Right cardiac atrium (tissue), 5 donors: Measurements from ENCODE around the gene MIF. TPM values are rescaled to one million over a fixed set of nuclear protein-coding genes. Genes with fewer than 3 reads are reported as not detected.

Source experiments
- ATAC-seq, 2 donors: fragments of 200-7000 bp; cut with Tn5 transposase; one replicate each; pipeline versions ENCODE4 v1.8.0 to v1.9.1; 2020; ENCODE audit warnings: moderate library complexity in 2 of 2, mild to moderate bottlenecking in 1 of 2
- DNase-seq, 3 donors: peaks; one replicate each; pipeline ENCODE4 v3.0.0-alpha.2; 2020
- H3K27ac ChIP-seq: one replicate; pipeline ENCODE4 v1.5.1; 2013; ENCODE audit warnings: mild to moderate bottlenecking, low read length, control low read depth, moderate library complexity
- H3K27me3 ChIP-seq: one replicate; pipeline ENCODE4 v1.6.1; 2013; ENCODE audit not compliant: control insufficient read depth, insufficient read depth
- H3K4me1 ChIP-seq: one replicate; pipeline ENCODE4 v1.6.1; 2013; ENCODE audit warnings: low read length; ENCODE audit not compliant: control insufficient read depth, insufficient read depth
- H3K4me3 ChIP-seq: one replicate; pipeline ENCODE4 v1.5.1; 2013; ENCODE audit warnings: low read length, control low read depth
- H3K9me3 ChIP-seq: one replicate; pipeline ENCODE4 v1.6.1; 2013; ENCODE audit warnings: low read length; ENCODE audit not compliant: control insufficient read depth
- WGBS: extraction: QIAGEN DNeasy Blood & Tissue Kit; methylation state at CpG from one replicate; pipeline ENCODE4 v1.1.7; 2013; 5-methylcytosine and 5-hydroxymethylcytosine counted together
- intact Hi-C, 4 donors: fragments of 100-400 bp; cut with DNase I; formaldehyde crosslinking; loops; one replicate each; pipeline versions ENCODE4 v1.11.0 to v1.14.0; 2022 to 2023
- long read RNA-seq, 4 donors: library from polyadenylated mRNA; unstranded; transcript quantifications; one replicate each; pipeline ENCODE4 v2.0.0, GENCODE V29; 2020 to 2021
- polyA plus RNA-seq: library from polyadenylated mRNA; stranded (reverse); fragments of 200-250 nt; gene quantifications from one replicate; pipeline ENCODE4 v1.2.3, GENCODE V29; 2013
- total RNA-seq, 4 donors: library from RNA; stranded (reverse); fragmentation: NEBNext Ultra II Directional; extraction: Animal tissue kit (Norgen Biotek cat#: 25700); gene quantifications; one replicate each; pipeline ENCODE4 v1.2.1, GENCODE V29; 2021
- donor health status: healthy with polysubstance abuse.
- donor health status: DM: no; HTN: yes; CAD: no.
- donor health status: DM: no; HTN: no; CAD: no.
- donor health status: DM: no; HTN: yes; CAD: no; lungs with severe emphysema.
- donor health status: DM: yes; HTN: yes; CAD: no.

MIF gene
- 100 to 1,000 TPM; 250 to 364 (median 272) TPM for total RNA-seq
- 369 TPM for polyA plus RNA-seq
- long read RNA-seq, donor 1, transcript MIF-201 (3 exons, 939 nt): major isoform, 114 of 118 reads
- long read RNA-seq, donor 1, partial matches to known transcripts: 0 of 118 reads
- long read RNA-seq, donor 1, other reads (novel, unspliced or antisense): 0 of 118 reads
- long read RNA-seq, donor 2, transcript MIF-201 (3 exons, 939 nt): major isoform, 182 of 186 reads
- long read RNA-seq, donor 2, partial matches to known transcripts: 0 of 186 reads
- long read RNA-seq, donor 2, other reads (novel, unspliced or antisense): 0 of 186 reads
- long read RNA-seq, donor 3, transcript MIF-201 (3 exons, 939 nt): major isoform, 27 of 29 reads
- long read RNA-seq, donor 3, partial matches to known transcripts: 0 of 29 reads
- long read RNA-seq, donor 3, other reads (novel, unspliced or antisense): 0 of 29 reads
- long read RNA-seq, donor 4, transcript MIF-201 (3 exons, 939 nt): major isoform, 93 of 97 reads
- long read RNA-seq, donor 4, partial matches to known transcripts: 0 of 97 reads
- long read RNA-seq, donor 4, other reads (novel, unspliced or antisense): 1 of 97 reads

DNA sequence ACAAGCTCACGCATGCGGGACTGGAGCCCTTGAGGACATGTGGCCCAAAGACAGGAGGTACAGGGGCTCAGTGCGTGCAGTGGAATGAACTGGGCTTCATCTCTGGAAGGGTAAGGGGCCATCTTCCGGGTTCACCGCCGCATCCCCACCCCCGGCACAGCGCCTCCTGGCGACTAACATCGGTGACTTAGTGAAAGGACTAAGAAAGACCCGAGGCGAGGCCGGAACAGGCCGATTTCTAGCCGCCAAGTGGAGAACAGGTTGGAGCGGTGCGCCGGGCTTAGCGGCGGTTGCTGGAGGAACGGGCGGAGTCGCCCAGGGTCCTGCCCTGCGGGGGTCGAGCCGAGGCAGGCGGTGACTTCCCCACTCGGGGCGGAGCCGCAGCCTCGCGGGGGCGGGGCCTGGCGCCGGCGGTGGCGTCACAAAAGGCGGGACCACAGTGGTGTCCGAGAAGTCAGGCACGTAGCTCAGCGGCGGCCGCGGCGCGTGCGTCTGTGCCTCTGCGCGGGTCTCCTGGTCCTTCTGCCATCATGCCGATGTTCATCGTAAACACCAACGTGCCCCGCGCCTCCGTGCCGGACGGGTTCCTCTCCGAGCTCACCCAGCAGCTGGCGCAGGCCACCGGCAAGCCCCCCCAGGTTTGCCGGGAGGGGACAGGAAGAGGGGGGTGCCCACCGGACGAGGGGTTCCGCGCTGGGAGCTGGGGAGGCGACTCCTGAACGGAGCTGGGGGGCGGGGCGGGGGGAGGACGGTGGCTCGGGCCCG is at the start of gene MIF:
MIF (plus strand) TSS at position 439 of the 765 bp plus-strand sequence; CDS start at position 531, 92 bp downstream.
- H3K4me3 ChIP-seq: peak within 1 kb of the TSS; percentile 59
- under 1% methylated on average over 72 of the region's 72 CpGs for WGBS
- peak; percentile 95 to 99 (median 98) for DNase-seq
- peak; percentile 95 for ATAC-seq
- no peaks in the 10 kb centered on the region for H3K9me3 ChIP-seq
- peak within 1 kb of the TSS; percentile 94 for H3K27ac ChIP-seq
- intact Hi-C loops: no loop called here
- H3K27me3 ChIP-seq: no peaks in the 10 kb centered on the region
- peaks cover 5% of the 10 kb centered on the region for H3K4me1 ChIP-seq

DNA sequence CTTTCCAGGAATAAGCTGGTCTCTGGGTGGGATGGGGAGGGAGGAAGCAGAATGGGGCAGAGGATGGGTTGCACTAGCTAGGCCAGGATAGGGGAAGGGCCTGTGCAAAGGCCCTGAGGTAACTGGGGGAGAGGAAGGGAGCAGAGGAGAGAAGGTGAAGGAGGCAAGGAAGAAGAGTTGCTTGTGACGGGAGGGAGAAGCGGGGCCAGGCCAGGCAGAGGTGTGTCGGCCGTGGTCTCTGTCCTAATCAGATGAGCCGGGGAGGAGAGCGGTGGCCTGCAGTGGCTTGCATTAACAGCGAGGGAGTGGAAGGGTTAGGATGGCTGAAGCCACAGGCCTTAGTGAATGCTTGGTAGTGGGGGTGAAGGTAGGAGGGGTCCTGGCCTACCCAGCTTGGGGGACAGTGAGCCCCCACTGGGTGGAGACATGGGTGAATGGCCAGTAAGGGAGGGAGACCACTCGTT is 49.4 kb upstream of the MIF start:
- H3K4me1 ChIP-seq: no peaks in the 10 kb centered on the region
- intact Hi-C loops: loop anchor here (5.0 kb wide), 3 partner anchors 72 to 302 kb away; partner anchors contain the start of genes CHCHD10 (in 3 of the 4) and MMP11 (in 1 of the 4)

DNA sequence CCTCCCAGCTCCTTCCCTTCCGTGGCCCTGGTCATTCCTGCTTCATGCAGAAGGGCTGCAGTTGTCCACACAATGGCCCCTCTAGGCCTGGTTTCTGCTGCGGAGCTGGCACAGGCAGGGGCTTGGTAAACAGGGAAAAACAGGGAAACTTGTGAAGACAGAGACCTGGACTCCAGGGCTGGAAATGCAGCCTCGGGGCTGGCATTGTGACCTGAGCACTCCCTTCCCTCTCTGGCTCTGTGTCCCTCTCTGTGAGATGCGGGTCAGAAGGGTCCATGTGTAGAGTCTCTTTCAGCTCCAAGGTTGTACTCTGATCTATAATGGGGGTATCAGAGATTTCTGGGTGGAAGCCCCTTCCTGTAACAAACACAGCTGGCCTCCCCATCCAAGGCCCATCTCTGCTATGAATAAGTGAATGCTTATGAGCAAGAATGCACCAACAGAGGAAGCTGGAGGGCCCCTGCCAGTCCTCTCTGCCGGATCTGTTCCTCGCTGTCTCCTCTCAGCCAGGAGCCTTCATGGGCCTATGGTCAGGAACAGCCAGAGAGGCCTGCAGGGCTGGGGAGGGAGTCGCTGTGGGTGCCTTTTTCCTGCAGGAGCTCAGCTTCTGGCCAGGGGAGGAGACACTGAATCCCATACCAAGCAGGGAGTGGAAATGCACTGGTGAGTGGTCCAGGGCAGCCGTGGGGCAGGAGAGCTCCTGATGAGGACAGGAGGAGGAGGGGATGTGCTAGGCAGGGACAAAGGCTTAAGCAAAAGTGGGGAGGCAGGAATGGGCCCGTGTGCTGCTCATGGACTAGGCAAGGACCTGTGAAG is 48.7 kb upstream of the MIF start:
- peak in 1 of 3 donors; percentile 61 for DNase-seq
- no peaks in the 10 kb centered on the region for H3K9me3 ChIP-seq
- no peak for ATAC-seq
- H3K4me3 ChIP-seq: no peak overlapping the region
- intact Hi-C loops: loop anchor here (5.0 kb wide), 3 partner anchors 73 to 303 kb away; partner anchors contain the start of genes CHCHD10 (in 3 of the 4) and MMP11 (in 1 of the 4)
- no peaks in the 10 kb centered on the region for H3K4me1 ChIP-seq
- WGBS: 59% methylated on average over 9 of the region's 9 CpGs
- H3K27ac ChIP-seq: peak overlapping the region; percentile 19
- no peaks in the 10 kb centered on the region for H3K27me3 ChIP-seq

More for the DNA sequence above, 49.4 kb upstream of the MIF start:
- DNase-seq (peak in 2 of 3 donors; percentile 34 to 36), ATAC-seq (no peak)
- Histone ChIP-seq H3K4me3 (no peak overlapping the region), H3K27me3 (no peaks in the 10 kb centered on the region), H3K9me3 (no peaks in the 10 kb centered on the region), H3K27ac (no peak overlapping the region)
- 78% methylated on average over 8 of the region's 8 CpGs for WGBS

DNA sequence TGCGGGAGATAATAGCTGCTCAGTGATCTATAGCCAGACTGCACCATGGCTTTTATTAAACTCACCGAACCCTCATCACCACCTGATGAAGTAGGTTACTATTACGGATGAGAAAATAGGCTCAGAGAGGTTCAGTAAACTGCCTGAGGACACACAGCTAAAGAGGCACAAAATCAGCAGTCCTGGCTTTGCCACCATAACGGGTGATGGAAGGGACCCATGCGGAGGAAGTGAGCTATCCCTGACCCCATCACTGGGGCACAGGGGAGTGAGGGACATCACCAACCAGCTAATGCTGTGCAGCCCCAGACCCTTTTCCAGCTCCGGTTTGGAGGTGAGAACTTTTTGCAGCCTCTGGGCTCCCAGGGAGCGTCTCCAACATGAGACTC is 48.1 kb upstream of the MIF start:
- ATAC-seq (no peak), DNase-seq (no peak)
- WGBS: 63% methylated on average over 7 of the region's 7 CpGs
- Histone ChIP-seq H3K4me3 (no peak overlapping the region), H3K4me1 (no peaks in the 10 kb centered on the region), H3K27me3 (no peaks in the 10 kb centered on the region), H3K27ac (peak overlapping the region; percentile 34), H3K9me3 (no peaks in the 10 kb centered on the region)
- intact Hi-C loops: loop anchor here (5.0 kb wide), 3 partner anchors 74 to 304 kb away; partner anchors contain the start of genes CHCHD10 (in 3 of the 4) and MMP11 (in 1 of the 4)

DNA sequence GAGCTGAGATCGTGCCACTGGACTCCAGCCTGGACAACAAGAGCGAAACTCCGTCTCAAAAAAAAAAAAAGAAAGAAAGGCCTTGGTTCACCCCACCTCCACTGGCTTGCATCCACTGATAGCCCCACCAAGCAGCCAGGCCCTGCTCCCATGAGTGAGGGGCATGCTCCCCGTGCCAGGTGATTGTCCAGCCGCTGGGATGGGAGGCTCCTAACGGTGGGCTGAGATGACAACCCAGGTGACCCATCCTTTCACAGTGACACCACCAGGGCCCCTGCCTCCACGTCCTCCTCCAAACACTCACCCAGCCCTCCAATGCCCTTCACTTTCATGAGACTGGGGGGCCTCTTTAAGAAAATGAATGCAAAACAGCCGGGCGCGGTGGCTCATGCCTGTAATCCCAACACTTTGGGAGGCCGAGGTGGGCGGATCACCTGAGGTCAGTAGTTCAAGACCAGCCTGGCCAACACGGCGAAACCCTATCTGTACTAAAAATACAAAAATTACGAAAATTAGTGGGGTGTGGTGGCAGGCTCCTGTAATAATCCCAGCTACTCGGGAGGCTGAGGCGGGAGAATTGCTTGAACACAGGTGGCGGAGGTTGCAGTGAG is 46.8 kb upstream of the MIF start:
- no peak overlapping the region for H3K4me3 ChIP-seq
- H3K4me1 ChIP-seq: no peaks in the 10 kb centered on the region
- H3K9me3 ChIP-seq: no peaks in the 10 kb centered on the region
- intact Hi-C loops: loop anchor here (5.0 kb wide), 3 partner anchors 75 to 305 kb away; partner anchors contain the start of genes CHCHD10 (in 3 of the 4) and MMP11 (in 1 of the 4)
- WGBS: 82% methylated on average over 18 of the region's 18 CpGs
- ATAC-seq: no peak
- H3K27me3 ChIP-seq: no peaks in the 10 kb centered on the region
- DNase-seq: peak in 2 of 3 donors; percentile 28 to 33
- H3K27ac ChIP-seq: no peak overlapping the region

DNA sequence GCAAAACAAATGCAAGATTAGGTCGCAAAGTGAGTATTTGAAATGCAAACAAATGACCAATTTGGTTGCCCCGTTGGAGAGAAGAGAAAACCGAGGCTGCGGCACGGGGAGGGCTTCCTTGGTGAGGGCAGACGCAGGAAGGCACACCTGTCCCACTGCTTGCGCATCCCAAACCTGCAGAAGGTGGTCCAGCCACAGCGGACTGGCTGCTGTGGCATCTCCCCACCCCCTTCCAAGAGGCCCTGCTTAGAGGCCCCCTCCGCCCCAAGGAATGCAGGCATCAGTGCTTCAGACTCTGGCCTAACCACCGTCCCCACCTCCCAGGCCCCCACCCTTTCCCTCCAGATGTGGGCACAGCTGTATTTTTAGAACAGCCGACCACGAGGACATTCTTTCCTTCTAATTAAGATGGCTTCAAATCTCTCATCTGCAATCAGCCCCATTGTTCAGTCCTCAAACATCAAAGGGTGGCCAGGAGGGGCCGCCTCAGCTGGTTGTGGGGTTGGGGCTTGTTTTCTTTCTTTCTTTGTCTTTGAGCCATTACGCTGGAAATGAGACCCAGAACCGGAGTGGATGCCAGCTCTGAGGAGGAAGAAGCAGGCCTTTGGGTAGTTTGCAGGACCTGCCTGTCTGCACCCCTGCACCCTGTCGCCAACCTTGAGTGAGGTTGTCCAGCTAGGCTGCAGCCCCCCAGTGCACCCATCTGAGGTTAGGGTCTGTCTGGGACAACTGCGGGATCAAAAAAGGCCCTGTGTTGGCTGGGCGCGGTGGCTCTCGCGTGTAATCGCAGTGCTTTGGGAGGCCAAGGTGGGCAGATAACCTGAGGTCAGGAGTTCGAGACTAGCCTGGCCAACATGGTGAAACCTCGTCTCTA is 46.0 kb upstream of the MIF start:
- ATAC-seq (no peak), DNase-seq (peak in 1 of 3 donors; percentile 56)
- 84% methylated on average over 24 of the region's 24 CpGs for WGBS
- no peak overlapping the region for H3K27ac ChIP-seq
- intact Hi-C loops: loop anchor here (5.0 kb wide), 3 partner anchors 76 to 306 kb away; partner anchors contain the start of genes CHCHD10 (in 3 of the 4) and MMP11 (in 1 of the 4)
- H3K4me3 ChIP-seq: no peak overlapping the region
- no peaks in the 10 kb centered on the region for H3K9me3 ChIP-seq
- no peaks in the 10 kb centered on the region for H3K27me3 ChIP-seq
- no peaks in the 10 kb centered on the region for H3K4me1 ChIP-seq

DNA sequence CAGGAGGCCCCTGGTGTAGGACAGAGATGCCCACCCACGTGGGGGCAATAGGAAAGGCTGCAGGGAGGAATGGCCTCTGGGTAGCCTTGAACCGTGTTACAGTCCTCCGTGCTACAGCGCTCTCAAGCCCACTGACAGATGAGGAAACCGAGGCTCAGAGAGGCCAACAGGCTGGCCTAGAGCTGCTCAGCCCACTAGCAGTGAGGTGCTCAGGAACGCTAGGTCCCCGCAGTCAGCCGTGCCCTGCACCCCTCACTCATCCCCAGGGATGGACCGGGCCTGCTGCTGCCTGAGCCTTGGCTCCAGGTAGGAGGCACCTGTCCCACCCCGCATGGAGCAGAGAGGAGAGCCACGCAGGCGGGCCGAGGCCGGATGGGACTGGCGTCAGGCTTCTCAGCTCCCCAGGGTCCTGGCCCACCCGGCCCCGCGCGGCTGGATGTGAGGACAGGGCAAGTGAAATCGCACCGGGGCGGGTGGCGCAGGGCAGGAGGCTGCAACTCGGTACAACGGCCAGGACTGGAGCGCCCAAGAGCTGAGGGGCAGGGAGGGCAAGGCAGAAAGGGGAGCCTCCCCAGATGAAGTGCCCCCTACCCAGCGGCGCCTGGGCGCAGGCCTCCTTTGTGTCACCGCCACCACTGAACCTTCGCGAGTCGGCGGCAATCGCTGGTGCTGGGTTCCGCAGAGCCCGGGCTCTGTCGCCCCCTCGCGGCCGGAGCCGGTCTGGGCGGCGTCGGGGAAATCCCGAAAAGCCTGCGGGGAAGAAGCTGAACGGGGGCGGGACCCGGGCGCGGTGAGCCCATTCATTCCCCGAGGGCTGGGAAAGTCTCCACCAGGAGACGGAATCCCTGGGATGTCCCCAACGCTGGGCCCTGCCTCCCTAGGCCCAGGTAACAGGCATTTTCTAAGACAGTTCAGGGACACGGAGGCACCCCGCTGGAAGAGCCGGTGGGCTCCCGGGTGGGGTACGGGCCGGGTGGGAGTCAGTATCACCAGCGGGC is 44.9 kb upstream of the MIF start:
- intact Hi-C loops: loop anchor here (5.0 kb wide), 3 partner anchors 77 to 307 kb away; partner anchors contain the start of genes CHCHD10 (in 3 of the 4) and MMP11 (in 1 of the 4)
- no peaks in the 10 kb centered on the region for H3K27me3 ChIP-seq
- no peak overlapping the region for H3K4me3 ChIP-seq
- no peaks in the 10 kb centered on the region for H3K4me1 ChIP-seq
- DNase-seq: peak; percentile 79 to 94 (median 94)
- H3K9me3 ChIP-seq: no peaks in the 10 kb centered on the region
- peak; percentile 67 to 78 for ATAC-seq
- no peak overlapping the region for H3K27ac ChIP-seq
- WGBS: 24% methylated on average over 62 of the region's 62 CpGs

DNA sequence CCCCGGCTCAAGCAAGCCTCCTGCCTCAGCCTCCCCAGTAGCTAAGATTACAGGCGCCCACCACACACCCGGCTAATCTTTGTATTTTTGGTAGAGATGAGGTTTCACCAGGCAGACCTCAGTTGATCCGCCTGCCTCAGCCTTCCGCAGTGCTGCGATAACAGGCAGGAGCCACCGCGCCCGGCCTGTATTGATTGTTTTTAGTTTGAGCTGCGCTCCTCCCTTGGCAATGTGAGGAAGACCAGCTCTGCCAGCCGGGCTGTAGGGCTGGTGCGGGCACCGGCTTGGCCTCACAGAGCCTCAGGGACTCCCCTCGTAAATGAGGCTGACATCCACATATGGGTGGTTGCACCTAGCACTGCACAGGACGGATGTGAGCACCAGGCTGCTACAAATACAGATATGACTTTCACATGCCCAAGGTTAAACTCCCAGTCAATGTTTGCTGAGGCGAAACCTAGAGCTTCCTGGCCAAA is 44.0 kb upstream of the MIF start:
- Histone ChIP-seq H3K9me3 (no peaks in the 10 kb centered on the region), H3K27me3 (no peaks in the 10 kb centered on the region), H3K27ac (no peak overlapping the region), H3K4me3 (no peak overlapping the region), H3K4me1 (no peaks in the 10 kb centered on the region)
- DNase-seq (no peak), ATAC-seq (no peak)
- intact Hi-C loops: loop anchor here in 1 of 4 donors (5.0 kb wide), 1 partner anchor 308 kb away; no protein-coding TSS in a partner anchor
- 86% methylated on average over 16 of the region's 16 CpGs for WGBS
